H7 (cell line): ENCODE results near the gene PHF11. TPM values are rescaled to one million over a fixed set of nuclear protein-coding genes. Genes with fewer than 3 reads are reported as not detected.
A peak's percentile ranks its signal among the peaks of the same experiment; 100 is the strongest.
"Not testable (repeated sequence)": the region's sequence is repeated elsewhere in the genome, so short reads cannot be mapped to it uniquely, and the experiment has no call there.

Source experiments
- DNase-seq: peaks from one replicate; pipeline ENCODE4 v3.0.0; 2012
- H3K27me3 ChIP-seq: 2 replicates; pipeline ENCODE4 v1.6.0; 2011; ENCODE audit warnings: mild to moderate bottlenecking, low read length; ENCODE audit not compliant: control insufficient read depth, insufficient read depth
- H3K36me3 ChIP-seq: replicated peaks from 2 replicates; pipeline ENCODE4 v1.5.1; 2011; ENCODE audit warnings: low read length; ENCODE audit not compliant: control insufficient read depth, insufficient read depth
- H3K4me3 ChIP-seq: 2 replicates; pipeline ENCODE4 v1.5.1; 2011; ENCODE audit warnings: low read depth, mild to moderate bottlenecking, control low read depth, low read length, moderate library complexity; ENCODE audit not compliant: insufficient read depth
- total RNA-seq: library from RNA; depleted of rRNA; stranded (reverse); fragments of >200 nt; shearing (Covaris generic); gene quantifications from 2 replicates; pipeline ENCODE4 v1.2.3, GENCODE V29; 2014

The PHF11 gene
- total RNA-seq, 1 experiment from 2014 or later = 7.0 TPM

DNA sequence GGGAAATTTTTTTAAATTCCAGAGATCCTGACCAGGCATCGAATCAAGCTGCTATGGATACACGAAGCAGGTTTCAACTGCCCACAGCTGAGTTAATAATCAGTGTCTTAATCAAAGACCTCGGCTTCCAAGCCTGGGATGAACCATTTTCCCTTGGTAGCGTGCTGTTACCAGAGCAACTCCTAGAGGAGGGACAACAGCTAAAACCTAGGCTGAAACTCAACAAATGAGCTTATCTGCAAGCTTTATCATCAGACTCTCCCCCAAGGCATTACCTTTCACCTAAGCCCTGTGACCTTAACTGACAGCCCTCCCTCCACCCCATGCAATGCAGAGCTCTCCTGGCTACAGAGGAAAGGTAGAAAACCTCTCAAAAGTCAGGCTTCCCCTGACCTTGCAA, 49.9 kb downstream of the PHF11 start:
- Histone ChIP-seq H3K36me3 (peaks cover 4% of the 10 kb centered on the region; the same call in 1 of the 2 replicates), H3K27me3 (no peaks in the 10 kb centered on the region), H3K4me3 (no peak overlapping the region)
- no peak for DNase-seq

DNA sequence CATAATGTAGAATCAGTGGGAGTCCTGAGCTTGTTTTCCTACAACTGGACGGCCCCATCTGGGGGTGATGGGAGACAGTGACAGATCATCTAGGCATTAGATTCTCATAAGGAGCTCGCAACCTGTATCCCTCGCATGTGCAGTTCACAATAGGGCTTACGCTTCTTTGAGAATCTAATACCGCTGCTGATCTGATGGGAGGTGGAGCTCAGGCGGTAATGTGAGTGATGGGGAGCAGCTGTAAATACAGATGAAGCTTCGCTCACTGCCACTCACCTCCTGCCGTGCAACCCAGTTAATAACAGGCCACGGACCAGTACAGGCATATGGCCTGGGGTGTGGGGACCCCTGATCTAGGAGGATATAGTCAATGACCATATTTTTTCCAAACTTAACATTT, 50.8 kb downstream of the PHF11 start:
- H3K4me3 ChIP-seq = no peak overlapping the region
- no peaks in the 10 kb centered on the region for H3K27me3 ChIP-seq
- no peak for DNase-seq
- peaks cover 2% of the 10 kb centered on the region; the same call in 1 of the 2 replicates for H3K36me3 ChIP-seq

DNA sequence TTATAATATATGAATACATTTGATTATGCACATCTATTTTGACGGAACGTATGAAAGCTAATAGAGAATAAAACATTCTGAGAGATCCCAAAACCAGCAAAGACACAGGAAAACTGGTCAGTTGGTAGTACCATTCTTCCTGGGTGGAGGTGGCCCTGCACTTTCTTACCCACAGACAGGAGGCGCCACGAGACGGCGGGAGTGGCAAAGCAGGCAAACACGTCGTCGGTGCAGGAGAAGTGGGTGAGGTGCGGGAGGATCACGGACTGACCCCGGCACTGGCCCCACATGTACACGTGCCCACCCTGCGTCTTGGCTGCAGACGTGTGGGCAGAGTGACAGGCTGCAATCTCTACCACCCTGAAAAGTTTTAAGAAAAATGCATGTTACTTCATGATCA, 53.5 kb downstream of the PHF11 start:
- Histone ChIP-seq H3K4me3 (no peak overlapping the region), H3K27me3 (no peaks in the 10 kb centered on the region), H3K36me3 (peaks cover 2% of the 10 kb centered on the region)
- peak; percentile 50 for DNase-seq

DNA sequence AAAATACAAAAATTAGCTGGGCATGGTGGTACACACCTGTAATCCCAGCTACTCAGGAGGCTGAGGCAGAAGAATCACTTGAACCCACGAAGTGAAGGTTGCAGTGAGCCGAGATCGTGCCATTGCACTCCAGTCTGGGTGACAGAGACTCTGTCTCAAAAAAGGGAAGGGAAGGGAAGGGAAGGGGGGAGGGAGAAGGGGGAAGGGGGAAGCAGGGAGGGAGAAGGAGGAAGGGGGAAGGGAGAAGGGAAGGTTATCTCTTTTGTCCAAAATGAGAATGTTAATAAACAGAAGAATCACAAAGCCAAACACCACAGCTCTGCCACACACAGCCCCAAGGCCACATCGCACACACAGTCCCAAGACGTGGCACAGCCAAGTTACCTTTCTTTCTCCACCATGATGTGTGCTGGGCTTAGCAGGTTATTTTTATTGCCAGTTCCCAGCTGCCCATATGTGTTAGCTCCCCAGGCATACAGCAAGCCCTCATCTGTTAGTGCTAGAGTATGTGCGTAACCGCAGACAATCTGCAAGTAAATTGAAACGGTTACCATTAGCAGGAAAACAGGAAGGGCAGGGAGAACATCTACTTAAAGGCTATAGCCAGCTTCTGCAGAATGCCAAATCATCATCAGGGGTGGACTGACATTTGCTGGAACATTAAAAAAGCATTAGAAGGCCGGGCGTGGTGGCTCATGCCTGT, 55.3 kb downstream of the PHF11 start:
- no peak for DNase-seq
- Histone ChIP-seq H3K27me3 (no peaks in the 10 kb centered on the region), H3K4me3 (no peak overlapping the region), H3K36me3 (peaks cover 2% of the 10 kb centered on the region)

- DNase-seq = no peak
- Histone ChIP-seq H3K27me3 (no peaks in the 10 kb centered on the region), H3K4me3 (no peak overlapping the region), H3K36me3 (peaks cover 2% of the 10 kb centered on the region)
These were observed 58.1 kb downstream of the PHF11 start for GRCh38 chr13:49553888-49554287.

- H3K4me3 ChIP-seq = no peak overlapping the region
- peaks cover 2% of the 10 kb centered on the region for H3K36me3 ChIP-seq
- no peak for DNase-seq
These were observed 58.6 kb downstream of the PHF11 start for GRCh38 chr13:49554387-49554786.

GRCh38 chr13:49559006-49559405, 63.3 kb downstream of the PHF11 start:
- Histone ChIP-seq H3K36me3 (peaks cover 6% of the 10 kb centered on the region), H3K27me3 (no peaks in the 10 kb centered on the region), H3K4me3 (no peak overlapping the region)
- no peak for DNase-seq

More at GRCh38 chr13:49554387-49554786, 58.6 kb downstream of the PHF11 start:
- H3K27me3 ChIP-seq = no peaks in the 10 kb centered on the region

DNA sequence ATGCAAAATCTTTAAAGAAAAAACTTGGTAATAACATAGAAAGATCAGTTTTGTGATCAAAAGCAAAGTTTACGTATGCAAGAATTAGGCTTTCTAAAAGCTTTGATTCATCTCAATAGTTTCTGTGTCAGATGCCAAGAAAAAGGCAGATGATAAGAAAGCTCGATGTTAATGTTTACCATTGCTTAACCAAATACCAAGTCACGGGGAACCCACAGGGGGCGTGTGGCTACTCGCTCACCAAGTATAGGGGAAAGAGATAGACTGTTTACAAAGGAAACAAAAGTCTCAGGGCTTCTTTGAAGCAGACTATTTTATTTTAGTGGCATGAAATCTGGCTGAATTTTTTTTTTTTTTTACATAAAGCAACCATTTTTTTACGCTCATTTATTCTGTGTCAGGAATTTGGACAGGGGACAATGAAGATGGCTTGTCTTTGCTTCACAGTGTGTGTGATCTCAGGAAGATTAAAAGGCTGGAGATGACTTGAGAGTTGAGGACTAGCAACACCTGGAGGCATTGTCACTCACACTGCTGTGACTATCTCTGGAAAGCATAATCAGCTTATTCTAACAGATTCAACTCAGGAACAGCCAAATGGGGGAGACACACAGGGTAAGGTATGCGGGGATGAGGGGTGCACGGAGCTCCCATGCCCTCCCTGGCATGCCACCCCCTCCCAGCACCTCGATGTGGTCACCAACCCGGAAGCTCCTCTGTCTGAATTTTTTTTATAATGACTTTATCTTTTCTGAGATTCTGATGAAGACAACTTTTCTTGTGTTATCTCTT, 64.7 kb downstream of the PHF11 start:
- no peak overlapping the region for H3K4me3 ChIP-seq
- H3K36me3 ChIP-seq = peaks cover 4% of the 10 kb centered on the region
- no peaks in the 10 kb centered on the region for H3K27me3 ChIP-seq
- peak; percentile 50 for DNase-seq

GRCh38 chr13:49561062-49561410, 65.3 kb downstream of the PHF11 start:
- H3K27me3 ChIP-seq = no peaks in the 10 kb centered on the region

GRCh38 chr13:49563516-49563915, 67.8 kb downstream of the PHF11 start:
- peaks cover 4% of the 10 kb centered on the region for H3K36me3 ChIP-seq
- H3K27me3 ChIP-seq = no peaks in the 10 kb centered on the region
- DNase-seq = no peak
- no peak overlapping the region for H3K4me3 ChIP-seq

More at GRCh38 chr13:49561062-49561410, 65.3 kb downstream of the PHF11 start:
- H3K36me3 ChIP-seq = peaks cover 4% of the 10 kb centered on the region
- no peak overlapping the region for H3K4me3 ChIP-seq
- no peak for DNase-seq

- H3K4me3 ChIP-seq, H3K36me3 ChIP-seq: not testable (repeated sequence)
These were observed 69.7 kb downstream of the PHF11 start for GRCh38 chr13:49565461-49565860.

DNA sequence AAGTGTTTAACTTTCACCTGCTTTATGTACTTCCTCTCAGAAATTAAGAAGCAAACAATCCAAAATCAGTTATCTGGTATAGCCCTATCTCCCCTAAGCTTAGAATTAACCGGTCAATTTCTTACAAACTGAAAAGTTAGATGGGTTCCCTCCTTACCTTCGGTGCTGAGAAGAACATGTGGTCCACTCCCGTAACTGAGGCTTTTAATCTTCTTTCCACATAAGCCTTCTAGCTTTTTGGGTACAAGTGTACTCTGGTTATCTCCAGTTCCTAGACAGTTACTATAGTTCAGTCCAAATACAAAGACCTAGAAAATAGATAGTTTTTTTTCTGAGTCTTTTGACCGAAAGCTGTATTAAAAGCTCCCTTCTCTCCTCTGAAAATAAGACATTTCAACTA, 70.7 kb downstream of the PHF11 start:
- Histone ChIP-seq H3K4me3 (no peak overlapping the region), H3K27me3 (no peaks in the 10 kb centered on the region), H3K36me3 (no peaks in the 10 kb centered on the region)
- DNase-seq = no peak

More at GRCh38 chr13:49565461-49565860, 69.7 kb downstream of the PHF11 start:
- not testable (repeated sequence) for DNase-seq, H3K27me3 ChIP-seq

GRCh38 chr13:49567491-49567890, 71.7 kb downstream of the PHF11 start:
- DNase-seq = no peak
- no peaks in the 10 kb centered on the region for H3K36me3 ChIP-seq
- no peak overlapping the region for H3K4me3 ChIP-seq
- no peaks in the 10 kb centered on the region for H3K27me3 ChIP-seq

- no peaks in the 10 kb centered on the region for H3K36me3 ChIP-seq
- DNase-seq = no peak
- no peak overlapping the region for H3K4me3 ChIP-seq
- H3K27me3 ChIP-seq = no peaks in the 10 kb centered on the region
These were observed 74.4 kb downstream of the PHF11 start for GRCh38 chr13:49569993-49570689.
